Activated gamma-delta T cell (primary cell): ENCODE results near the gene NELFA.
"Not testable (repeated sequence)": the region's sequence is repeated elsewhere in the genome, so short reads cannot be mapped to it uniquely, and the experiment has no call there.

Experiments used
- DNase-seq: peaks from one replicate; lab custom pipeline; 2025; lab: John Stamatoyannopoulos, UW

NELFA gene

GRCh38 chr4:1993718-1994516 is 14.9 kb downstream of the NELFA start:
- not testable (repeated sequence) for DNase-seq

DNA sequence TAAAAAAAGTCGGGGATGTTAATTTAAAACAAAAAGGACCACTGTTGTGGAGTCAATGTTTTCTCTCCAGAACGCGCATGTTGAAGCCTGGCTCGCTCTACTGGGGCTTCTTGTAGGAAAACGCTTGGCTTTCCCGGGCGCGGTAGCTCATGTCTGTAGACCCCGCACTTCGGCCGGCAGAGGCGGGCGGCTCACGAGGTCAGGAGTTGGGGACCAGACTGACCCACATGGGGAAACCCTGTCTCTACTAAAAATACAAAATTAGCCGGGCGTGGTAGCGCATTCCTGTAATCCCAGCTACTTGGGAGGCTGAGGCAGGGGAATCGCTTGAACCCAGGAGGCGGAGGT is 15.6 kb downstream of the NELFA start:
- no peak for DNase-seq

GRCh38 chr4:1992468-1993168 is 16.2 kb downstream of the NELFA start:
- no peak for DNase-seq

DNA sequence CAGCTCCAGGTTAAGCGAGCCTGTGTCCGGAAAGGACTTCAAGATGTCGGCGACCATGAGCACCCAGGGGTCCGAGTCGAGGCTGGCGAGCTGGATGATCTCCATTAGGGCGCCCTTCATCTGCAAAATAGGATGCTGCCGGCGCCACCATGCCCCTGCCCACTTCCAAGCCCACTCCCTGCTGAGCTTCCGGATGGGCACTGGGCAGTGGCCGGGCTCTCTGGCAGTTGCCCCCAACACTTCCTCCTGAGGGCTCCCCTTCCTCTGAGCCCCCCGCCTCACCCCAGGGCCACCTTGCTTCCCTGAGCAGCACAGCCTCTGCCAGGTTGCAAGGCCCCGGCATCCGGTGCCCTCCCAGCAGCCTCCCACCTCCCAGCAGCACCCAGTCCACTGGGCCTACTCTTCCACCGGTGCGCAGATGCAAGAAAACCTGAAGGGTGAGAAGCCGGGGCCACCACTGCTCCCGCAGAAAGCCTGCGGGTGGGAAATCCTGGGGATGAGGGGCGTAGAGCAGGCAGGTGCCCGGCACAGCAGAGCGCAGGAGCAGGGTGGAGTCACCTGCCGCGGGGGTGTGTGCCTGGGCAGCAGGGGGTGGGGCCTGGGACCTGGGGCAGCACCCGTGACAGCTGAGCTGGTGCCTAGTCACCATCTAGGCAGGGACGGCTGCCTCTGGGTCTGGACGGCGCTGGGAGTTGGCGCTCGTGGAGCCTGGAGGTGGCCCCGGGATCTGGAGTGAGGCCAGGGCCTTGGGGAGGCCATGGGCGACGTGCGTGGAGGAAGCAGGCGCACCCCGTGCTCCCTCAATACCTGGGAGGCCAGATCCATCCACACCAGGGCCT is 17.0 kb downstream of the NELFA start:
- no peak for DNase-seq

GRCh38 chr4:1991087-1991486 is 17.7 kb downstream of the NELFA start:
- DNase-seq = no peak

- no peak for DNase-seq
Measured at GRCh38 chr4:1990676-1991075, 18.1 kb downstream of the NELFA start.

DNA sequence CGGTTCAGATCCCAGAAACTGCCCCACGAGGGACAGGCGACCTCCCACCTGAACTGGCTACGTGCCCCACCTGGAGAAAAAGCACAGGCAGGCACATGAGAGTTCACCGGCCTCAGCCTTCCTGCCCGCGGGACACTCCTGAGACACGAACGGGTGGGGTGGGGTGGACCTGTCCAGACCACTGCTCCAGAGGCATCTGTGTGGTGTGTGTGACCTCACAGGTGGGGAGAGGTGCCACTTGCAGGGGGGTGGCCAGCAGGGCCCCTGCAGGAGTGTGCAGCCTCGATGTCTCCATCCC is 18.5 kb downstream of the NELFA start:
- DNase-seq = no peak

DNA sequence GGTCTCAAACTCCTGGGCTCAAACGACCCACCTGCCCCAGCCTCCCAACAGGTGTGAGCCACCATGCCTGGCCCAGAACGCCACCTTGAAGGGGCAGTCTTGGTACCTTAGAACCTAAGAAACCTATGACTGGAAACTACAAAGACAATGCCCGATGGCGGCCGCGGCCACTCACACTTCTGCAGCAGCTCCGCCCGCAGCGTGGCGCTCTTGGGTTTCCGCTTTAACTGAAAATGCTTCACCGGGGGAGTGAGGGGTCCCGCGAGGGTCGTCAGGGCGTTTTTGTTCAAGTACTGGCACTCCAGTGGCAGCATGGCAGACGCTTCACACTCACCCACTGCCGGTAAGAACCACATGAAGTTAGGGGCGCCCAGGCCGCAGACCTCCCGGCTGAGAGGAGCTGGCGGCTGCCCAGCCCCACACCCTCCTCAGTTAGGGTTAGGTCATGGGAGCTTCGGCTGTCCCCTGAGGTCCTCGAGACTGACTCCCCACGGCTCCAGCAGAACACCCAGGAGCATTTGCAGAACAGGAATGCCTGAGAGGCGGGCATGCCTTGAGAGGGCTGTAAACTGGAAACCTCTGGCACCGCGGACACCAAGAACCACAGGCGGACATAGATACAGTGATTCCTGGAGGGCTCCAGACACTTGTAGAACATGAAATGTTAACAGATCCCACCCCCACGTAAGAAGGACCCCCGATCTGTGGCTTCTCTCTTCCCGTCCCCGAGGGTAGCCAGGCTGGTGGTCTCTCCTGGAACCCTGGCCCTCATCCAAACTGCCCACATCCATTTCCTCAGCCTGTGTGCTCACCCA is 19.0 kb downstream of the NELFA start:
- DNase-seq = no peak

- no peak for DNase-seq
Measured at GRCh38 chr4:1988327-1988724, 20.4 kb downstream of the NELFA start.

- DNase-seq = no peak
Measured at GRCh38 chr4:1987721-1988326, 20.9 kb downstream of the NELFA start.

GRCh38 chr4:1987296-1987695 is 21.5 kb downstream of the NELFA start:
- DNase-seq = no peak

DNA sequence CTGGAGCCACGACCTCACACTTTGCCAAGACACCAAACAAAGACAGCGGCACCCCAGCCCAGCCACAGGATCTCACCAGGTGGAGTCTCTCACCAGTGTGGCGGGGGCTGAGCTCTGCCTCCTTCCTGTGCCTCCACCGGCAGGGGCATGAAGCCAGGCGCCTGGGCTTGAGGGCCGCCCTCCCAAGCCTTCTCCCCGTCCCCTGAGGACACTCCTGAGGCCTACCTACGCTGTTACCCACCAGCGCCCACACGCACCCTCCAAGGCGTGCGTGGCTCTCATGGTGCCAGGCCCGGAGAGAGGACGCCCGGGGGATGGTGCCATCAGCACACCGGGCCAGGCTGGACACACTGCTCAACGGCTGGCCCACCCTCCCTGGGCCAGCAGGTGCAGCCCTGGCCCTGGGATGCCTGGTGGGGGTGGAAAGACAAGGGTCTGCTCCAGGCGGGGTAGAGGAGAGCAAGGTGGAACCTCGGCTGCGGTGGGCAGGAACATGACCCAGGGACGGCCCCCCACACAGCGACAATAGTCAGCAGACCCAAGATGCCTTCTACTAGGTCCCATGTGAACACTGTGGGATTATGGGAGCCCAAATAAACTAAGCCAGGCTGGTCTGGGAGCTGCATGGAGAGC is 22.1 kb downstream of the NELFA start:
- DNase-seq = no peak

DNA sequence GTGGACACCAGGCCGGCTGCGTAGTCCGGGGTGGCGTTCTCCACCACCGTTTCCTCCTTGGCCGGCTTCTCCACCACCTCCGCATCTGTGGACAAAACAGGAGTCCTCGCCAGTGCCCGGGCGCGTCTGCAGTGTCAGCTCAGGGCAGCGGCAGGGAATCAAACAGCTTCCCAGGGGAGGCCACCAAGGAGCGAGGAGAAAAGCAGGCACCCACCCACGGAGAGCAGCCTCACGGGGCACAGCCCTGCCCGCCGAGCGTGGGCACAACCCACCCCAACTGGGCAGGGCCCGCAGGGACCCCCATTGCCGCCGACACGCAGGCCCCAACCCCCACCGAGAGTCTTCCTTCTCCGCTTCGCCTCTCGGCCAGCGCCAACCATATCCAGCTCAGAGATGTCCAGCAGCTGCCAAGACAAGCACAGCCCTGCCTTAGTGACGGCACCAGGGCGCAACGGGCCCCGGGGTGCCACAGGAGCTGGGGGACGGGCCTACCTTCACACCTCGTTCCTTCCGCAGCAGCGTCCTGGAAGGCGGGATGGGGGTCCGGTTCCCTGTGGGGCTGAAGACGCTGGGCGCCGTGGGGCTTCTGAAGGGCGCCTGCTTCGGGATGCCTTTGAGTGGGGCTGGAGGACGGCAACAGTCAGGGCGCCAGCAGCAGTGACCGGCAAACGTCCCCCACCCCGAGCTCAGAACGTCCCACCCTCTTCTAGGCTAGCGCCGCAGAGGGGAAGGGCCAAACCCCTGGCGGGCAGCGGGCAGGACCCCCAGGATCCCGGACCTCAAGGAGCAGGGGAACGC is 22.8 kb downstream of the NELFA start:
- no peak for DNase-seq

DNA sequence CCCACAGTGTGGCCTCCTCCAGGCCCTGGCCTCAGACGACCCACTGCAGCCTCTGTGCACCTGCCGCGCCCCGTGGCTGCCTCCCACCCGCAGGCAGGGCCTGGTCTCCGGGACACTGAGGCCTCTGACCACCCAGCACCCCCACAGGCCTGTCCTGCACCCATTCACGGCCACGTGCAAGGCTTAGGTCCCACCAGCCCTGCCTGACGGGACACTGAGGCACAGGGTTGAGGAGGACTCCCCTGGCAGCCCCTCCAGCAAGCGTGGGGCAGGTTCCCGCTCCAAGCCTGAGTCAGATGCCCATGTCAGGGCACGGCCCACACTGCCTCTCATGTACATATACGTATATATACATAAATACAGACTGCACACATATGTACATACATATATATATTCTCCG is 23.5 kb downstream of the NELFA start:
- no peak for DNase-seq

DNA sequence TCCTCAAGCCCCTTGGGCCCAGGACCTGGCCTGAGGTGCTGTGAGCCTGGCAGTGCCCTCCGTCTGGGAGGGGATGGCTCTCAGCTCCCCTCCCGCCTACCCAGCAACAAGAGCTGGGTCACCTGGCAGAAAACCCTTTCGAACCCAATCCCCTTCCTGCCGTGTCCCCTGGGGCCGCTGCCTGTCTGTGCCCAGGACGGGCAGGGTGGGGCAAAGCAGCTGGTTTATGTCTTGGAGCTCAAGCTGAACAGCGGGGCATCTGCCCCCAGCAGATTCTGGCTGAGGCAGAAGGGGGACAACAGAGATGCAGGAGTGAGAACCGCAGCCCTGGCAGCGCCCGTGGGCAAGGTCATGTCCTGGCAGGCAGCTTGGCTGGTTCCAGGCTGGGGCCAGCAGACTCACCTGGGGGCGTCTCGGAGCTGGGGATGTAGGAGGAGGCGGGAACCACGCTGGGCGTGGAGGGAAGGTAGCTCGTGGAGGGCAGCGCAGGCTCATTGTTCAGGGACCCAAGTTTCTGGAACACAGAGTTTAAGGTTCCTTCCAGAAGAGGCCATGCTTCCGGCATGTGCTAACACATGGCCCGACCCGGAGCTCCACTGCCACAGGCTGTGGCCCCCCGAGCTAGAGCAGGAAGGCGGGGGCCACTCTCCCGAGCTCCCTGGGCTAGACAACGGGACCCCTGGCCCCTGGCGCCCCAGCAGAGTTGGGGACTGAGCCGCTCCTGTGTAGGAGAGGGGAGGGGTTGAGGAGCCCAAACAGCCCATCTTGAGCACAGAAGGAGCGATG is 24.2 kb downstream of the NELFA start:
- DNase-seq = no peak

- DNase-seq = no peak
Measured at GRCh38 chr4:1983846-1984405, 24.8 kb downstream of the NELFA start.

- no peak for DNase-seq
Measured at GRCh38 chr4:1983053-1983845, 25.5 kb downstream of the NELFA start.
